ENCODE measurements around the gene ALK.

ALK gene

GRCh38 chr2:29375843-29376242 lies 545.5 kb downstream of the ALK start:
- Histone ChIP-seq H3K4me1 (ENCODE audit: control insufficient read depth, insufficient read depth, low read length) (peaks cover 4% of the 10 kb centered on the region), H3K27ac (ENCODE audit: low read depth, low read length) (no peak overlapping the region), H3K9ac (ENCODE audit: low read length) (no peak overlapping the region), H3K4me3 (ENCODE audit: low read depth, low read length) (no peak overlapping the region), H3K36me3 (ENCODE audit: control insufficient read depth, insufficient read depth, low read length) (no peaks in the 10 kb centered on the region), H3K9me3 (ENCODE audit: control insufficient read depth, insufficient read depth, low read depth, low read length) (no peaks in the 10 kb centered on the region), H3K27me3 (ENCODE audit: control insufficient read depth, insufficient read depth, low read length) (no peaks in the 10 kb centered on the region)

DNA sequence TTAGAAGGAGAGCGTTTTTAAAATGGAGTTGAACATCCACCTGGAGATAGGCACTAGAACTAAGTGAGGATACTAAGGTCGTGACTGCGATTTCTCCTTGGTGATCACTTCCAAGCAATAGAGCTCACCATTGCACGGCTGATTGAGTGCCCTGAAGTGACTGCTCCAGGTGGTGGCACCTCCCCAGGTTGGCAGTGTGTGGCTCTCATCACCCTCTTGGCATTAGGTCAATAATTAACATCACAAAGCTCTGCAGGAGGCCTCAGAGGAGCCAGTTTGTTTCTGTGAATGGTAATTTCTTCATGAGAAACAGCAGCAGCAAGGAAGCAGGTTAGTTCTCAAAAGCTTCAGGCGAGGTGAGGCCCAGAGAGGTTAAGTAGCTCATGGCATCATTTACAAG lies 546.6 kb downstream of the ALK start:
- H3K4me3 ChIP-seq (ENCODE audit: low read depth, low read length) = no peak overlapping the region
- H3K27ac ChIP-seq (ENCODE audit: low read depth, low read length) = no peak overlapping the region
- no peaks in the 10 kb centered on the region for H3K9me3 ChIP-seq (ENCODE audit: control insufficient read depth, insufficient read depth, low read depth, low read length)
- H3K4me1 ChIP-seq (ENCODE audit: control insufficient read depth, insufficient read depth, low read length) = peaks cover 4% of the 10 kb centered on the region
- H3K27me3 ChIP-seq (ENCODE audit: control insufficient read depth, insufficient read depth, low read length) = no peaks in the 10 kb centered on the region
- no peak overlapping the region for H3K9ac ChIP-seq (ENCODE audit: low read length)
- no peaks in the 10 kb centered on the region for H3K36me3 ChIP-seq (ENCODE audit: control insufficient read depth, insufficient read depth, low read length)

- Histone ChIP-seq H3K4me3 (ENCODE audit: low read depth, low read length) (no peak overlapping the region), H3K9me3 (ENCODE audit: control insufficient read depth, insufficient read depth, low read depth, low read length) (no peaks in the 10 kb centered on the region), H3K27me3 (ENCODE audit: control insufficient read depth, insufficient read depth, low read length) (no peaks in the 10 kb centered on the region), H3K9ac (ENCODE audit: low read length) (no peak overlapping the region), H3K36me3 (ENCODE audit: control insufficient read depth, insufficient read depth, low read length) (no peaks in the 10 kb centered on the region), H3K4me1 (ENCODE audit: control insufficient read depth, insufficient read depth, low read length) (peaks cover 4% of the 10 kb centered on the region), H3K27ac (ENCODE audit: low read depth, low read length) (no peak overlapping the region)
These were observed 547.5 kb downstream of the ALK start for GRCh38 chr2:29373870-29374269.

DNA sequence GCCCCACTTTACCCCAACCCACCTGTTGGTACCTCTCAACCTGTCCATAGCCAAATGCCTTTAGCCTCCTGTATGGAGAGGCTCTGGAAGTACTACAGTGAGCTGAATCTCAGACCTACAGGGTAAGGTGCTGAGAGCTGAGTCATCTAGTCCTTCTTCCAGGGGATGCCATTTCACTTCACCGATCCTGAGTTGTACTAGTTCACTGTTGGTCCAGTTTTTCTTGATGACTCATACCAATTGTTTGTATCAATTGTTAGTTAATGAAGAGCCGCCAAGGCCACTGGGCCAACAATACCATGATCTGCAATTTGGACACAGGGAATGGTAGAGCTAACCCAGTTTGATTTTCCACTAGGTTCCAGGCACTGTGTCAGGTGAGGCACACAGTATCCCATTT lies 549.2 kb downstream of the ALK start:
- Histone ChIP-seq H3K27ac (ENCODE audit: low read depth, low read length) (no peak overlapping the region), H3K9ac (ENCODE audit: low read length) (no peak overlapping the region), H3K4me1 (ENCODE audit: control insufficient read depth, insufficient read depth, low read length) (peaks cover 4% of the 10 kb centered on the region), H3K36me3 (ENCODE audit: control insufficient read depth, insufficient read depth, low read length) (no peaks in the 10 kb centered on the region), H3K4me3 (ENCODE audit: low read depth, low read length) (no peak overlapping the region), H3K9me3 (ENCODE audit: control insufficient read depth, insufficient read depth, low read depth, low read length) (no peaks in the 10 kb centered on the region), H3K27me3 (ENCODE audit: control insufficient read depth, insufficient read depth, low read length) (no peaks in the 10 kb centered on the region)

DNA sequence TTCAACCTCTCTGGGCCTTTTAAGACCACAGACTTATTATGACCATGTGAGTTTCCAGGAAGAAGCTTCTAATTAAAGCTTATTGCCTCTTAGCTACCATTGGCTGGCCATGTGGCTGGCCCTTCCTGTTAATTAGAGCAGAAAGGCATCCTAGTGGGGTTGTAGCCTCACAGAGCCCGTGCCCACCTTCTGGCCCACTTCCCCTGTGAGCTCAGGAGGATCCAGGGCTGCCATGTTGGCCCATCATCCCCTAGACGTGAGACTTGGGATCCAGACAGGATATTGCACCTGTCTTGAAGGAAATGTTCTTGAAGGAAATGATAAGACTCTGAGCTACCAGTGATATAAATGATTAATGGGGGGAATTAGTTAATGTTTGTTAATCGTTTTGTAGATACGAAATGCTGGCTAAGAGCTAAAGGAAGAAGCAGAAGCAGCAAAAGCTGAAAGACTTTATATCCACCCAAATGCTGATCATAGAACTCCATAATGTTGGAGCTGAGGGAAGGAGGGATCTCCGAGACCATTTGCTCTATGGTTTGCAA lies 550.7 kb downstream of the ALK start:
- Histone ChIP-seq H3K27me3 (ENCODE audit: control insufficient read depth, insufficient read depth, low read length) (no peaks in the 10 kb centered on the region), H3K27ac (ENCODE audit: low read depth, low read length) (no peak overlapping the region), H3K4me1 (ENCODE audit: control insufficient read depth, insufficient read depth, low read length) (peaks cover 4% of the 10 kb centered on the region), H3K9ac (ENCODE audit: low read length) (no peak overlapping the region), H3K36me3 (ENCODE audit: control insufficient read depth, insufficient read depth, low read length) (no peaks in the 10 kb centered on the region), H3K9me3 (ENCODE audit: control insufficient read depth, insufficient read depth, low read depth, low read length) (no peaks in the 10 kb centered on the region), H3K4me3 (ENCODE audit: low read depth, low read length) (no peak overlapping the region)

GRCh38 chr2:29370173-29370572 lies 551.2 kb downstream of the ALK start:
- Histone ChIP-seq H3K27me3 (ENCODE audit: control insufficient read depth, insufficient read depth, low read length) (no peaks in the 10 kb centered on the region), H3K9ac (ENCODE audit: low read length) (no peak overlapping the region), H3K4me1 (ENCODE audit: control insufficient read depth, insufficient read depth, low read length) (peaks cover 4% of the 10 kb centered on the region), H3K27ac (ENCODE audit: low read depth, low read length) (no peak overlapping the region), H3K9me3 (ENCODE audit: control insufficient read depth, insufficient read depth, low read depth, low read length) (no peaks in the 10 kb centered on the region), H3K36me3 (ENCODE audit: control insufficient read depth, insufficient read depth, low read length) (no peaks in the 10 kb centered on the region), H3K4me3 (ENCODE audit: low read depth, low read length) (no peak overlapping the region)

GRCh38 chr2:29368659-29369040 lies 552.7 kb downstream of the ALK start:
- Histone ChIP-seq H3K4me1 (ENCODE audit: control insufficient read depth, insufficient read depth, low read length) (no peaks in the 10 kb centered on the region), H3K9ac (ENCODE audit: low read length) (no peak overlapping the region), H3K36me3 (ENCODE audit: control insufficient read depth, insufficient read depth, low read length) (no peaks in the 10 kb centered on the region), H3K9me3 (ENCODE audit: control insufficient read depth, insufficient read depth, low read depth, low read length) (no peaks in the 10 kb centered on the region), H3K27ac (ENCODE audit: low read depth, low read length) (no peak overlapping the region), H3K4me3 (ENCODE audit: low read depth, low read length) (no peak overlapping the region), H3K27me3 (ENCODE audit: control insufficient read depth, insufficient read depth, low read length) (no peaks in the 10 kb centered on the region; the same call in 1 of the 2 replicates)

DNA sequence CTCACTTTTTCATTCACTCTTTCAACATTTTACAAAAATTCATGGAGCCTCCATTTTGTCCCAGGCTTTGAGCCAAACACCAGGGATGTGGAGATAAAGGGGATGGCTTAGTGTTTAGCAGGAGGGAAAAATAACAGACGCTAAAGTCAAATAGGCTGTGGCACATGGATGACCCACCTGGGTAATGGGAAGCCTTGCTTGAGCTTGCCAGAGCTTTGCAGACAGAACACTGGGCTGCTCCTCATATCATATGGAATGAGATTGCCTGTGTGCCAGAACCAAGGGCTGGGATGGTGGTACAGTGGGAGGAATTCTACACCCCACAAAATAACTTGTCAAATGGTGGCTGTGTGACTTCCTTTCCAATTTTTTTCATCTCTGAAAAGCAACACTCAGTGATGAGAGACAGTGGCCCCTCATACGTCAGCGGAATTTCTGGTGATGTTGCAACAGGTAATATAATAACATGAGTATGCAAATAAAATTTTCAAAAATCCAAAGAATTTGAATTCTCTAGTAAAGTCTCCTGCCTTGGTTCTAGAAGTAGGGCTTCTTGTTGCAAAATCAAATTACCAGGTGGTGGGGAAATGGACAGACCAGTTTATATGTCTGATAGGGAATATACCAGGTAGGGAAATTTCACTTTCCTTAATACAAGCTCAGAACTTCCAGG lies 553.3 kb downstream of the ALK start:
- Histone ChIP-seq H3K9me3 (ENCODE audit: control insufficient read depth, insufficient read depth, low read depth, low read length) (no peaks in the 10 kb centered on the region), H3K4me3 (ENCODE audit: low read depth, low read length) (no peak overlapping the region), H3K36me3 (ENCODE audit: control insufficient read depth, insufficient read depth, low read length) (no peaks in the 10 kb centered on the region), H3K4me1 (ENCODE audit: control insufficient read depth, insufficient read depth, low read length) (no peaks in the 10 kb centered on the region), H3K27ac (ENCODE audit: low read depth, low read length) (no peak overlapping the region), H3K27me3 (ENCODE audit: control insufficient read depth, insufficient read depth, low read length) (no peaks in the 10 kb centered on the region; the same call in 1 of the 2 replicates), H3K9ac (ENCODE audit: low read length) (no peak overlapping the region)

DNA sequence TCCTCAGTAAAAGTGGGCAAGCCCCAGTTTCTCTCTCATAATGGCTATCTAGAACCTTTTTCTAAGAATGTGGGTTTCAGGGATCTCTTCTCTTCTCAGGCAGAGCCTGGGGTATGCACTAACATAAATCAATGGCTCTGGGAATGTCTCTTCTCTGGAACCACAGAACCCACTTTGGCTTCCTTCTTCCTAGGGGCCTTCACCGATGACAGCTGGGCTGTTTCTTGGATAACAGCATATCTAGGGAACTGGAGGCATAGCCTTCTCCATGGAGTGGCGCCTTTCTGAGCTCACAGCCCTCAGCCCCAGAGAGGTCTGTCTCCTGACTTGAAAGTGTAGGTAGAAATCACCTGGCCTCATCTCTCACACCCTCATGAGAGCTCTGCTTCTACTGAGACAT lies 558.3 kb downstream of the ALK start:
- no peak overlapping the region for H3K27ac ChIP-seq (ENCODE audit: low read depth, low read length)
- H3K9ac ChIP-seq (ENCODE audit: low read length) = no peak overlapping the region
- H3K27me3 ChIP-seq (ENCODE audit: control insufficient read depth, insufficient read depth, low read length) = no peaks in the 10 kb centered on the region; the same call in 1 of the 2 replicates
- H3K36me3 ChIP-seq (ENCODE audit: control insufficient read depth, insufficient read depth, low read length) = no peaks in the 10 kb centered on the region
- H3K9me3 ChIP-seq (ENCODE audit: control insufficient read depth, insufficient read depth, low read depth, low read length) = no peaks in the 10 kb centered on the region
- H3K4me1 ChIP-seq (ENCODE audit: control insufficient read depth, insufficient read depth, low read length) = no peaks in the 10 kb centered on the region
- H3K4me3 ChIP-seq (ENCODE audit: low read depth, low read length) = no peak overlapping the region

GRCh38 chr2:29361231-29361630 lies 560.2 kb downstream of the ALK start:
- no peaks in the 10 kb centered on the region for H3K4me1 ChIP-seq (ENCODE audit: control insufficient read depth, insufficient read depth, low read length)
- no peak overlapping the region for H3K9ac ChIP-seq (ENCODE audit: low read length)
- no peaks in the 10 kb centered on the region for H3K36me3 ChIP-seq (ENCODE audit: control insufficient read depth, insufficient read depth, low read length)
- H3K27me3 ChIP-seq (ENCODE audit: control insufficient read depth, insufficient read depth, low read length) = no peaks in the 10 kb centered on the region; the same call in 1 of the 2 replicates
- no peak overlapping the region for H3K27ac ChIP-seq (ENCODE audit: low read depth, low read length)
- H3K4me3 ChIP-seq (ENCODE audit: low read depth, low read length) = no peak overlapping the region
- H3K9me3 ChIP-seq (ENCODE audit: control insufficient read depth, insufficient read depth, low read depth, low read length) = no peaks in the 10 kb centered on the region

DNA sequence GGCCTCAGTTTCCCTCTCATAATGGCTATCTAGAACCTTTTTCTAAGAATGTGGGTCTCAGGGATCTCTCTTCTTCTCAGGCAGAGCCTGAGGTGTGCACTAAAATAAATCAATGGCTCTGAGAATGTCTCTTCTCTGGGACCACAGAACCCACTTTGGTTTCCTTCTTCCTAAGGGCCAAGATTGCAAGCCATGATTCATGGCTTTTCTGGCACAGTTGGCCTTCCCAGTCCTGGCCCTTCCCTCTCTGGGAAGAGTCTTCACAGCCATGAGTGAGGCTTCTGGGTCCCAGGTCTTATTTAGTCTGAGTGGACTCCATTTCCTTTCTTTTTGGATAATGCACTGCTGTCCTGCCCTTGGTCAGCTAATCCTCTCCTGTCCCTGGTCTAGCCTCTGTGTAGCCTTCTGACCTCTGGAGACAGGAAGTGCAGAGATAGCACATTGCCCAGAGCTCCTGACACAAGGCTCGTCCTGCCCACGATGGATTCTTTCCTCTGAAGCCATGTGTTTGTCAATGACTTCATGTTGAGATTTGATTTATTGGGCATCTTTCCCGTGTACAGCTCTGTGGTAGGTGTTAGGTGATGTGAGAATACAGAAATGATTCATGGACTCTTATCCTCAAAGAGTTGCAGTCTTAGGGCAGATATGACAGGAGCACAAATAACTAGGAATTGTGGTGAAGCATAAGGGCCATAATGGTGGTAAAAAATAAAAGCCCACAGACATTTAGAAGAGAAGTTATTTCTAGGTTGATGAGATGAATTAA lies 561.2 kb downstream of the ALK start:
- Histone ChIP-seq H3K9me3 (ENCODE audit: control insufficient read depth, insufficient read depth, low read depth, low read length) (no peaks in the 10 kb centered on the region), H3K27me3 (ENCODE audit: control insufficient read depth, insufficient read depth, low read length) (no peaks in the 10 kb centered on the region; the same call in 1 of the 2 replicates), H3K9ac (ENCODE audit: low read length) (no peak overlapping the region), H3K4me3 (ENCODE audit: low read depth, low read length) (no peak overlapping the region), H3K36me3 (ENCODE audit: control insufficient read depth, insufficient read depth, low read length) (no peaks in the 10 kb centered on the region), H3K4me1 (ENCODE audit: control insufficient read depth, insufficient read depth, low read length) (no peaks in the 10 kb centered on the region), H3K27ac (ENCODE audit: low read depth, low read length) (no peak overlapping the region)

Measured in HUES6 (cell line).